Nephron progenitor cell (in vitro differentiated cells): ENCODE results near the gene CDK17.
"Not testable (repeated sequence)": the region's sequence is repeated elsewhere in the genome, so short reads cannot be mapped to it uniquely, and the experiment has no call there.

Experiments used
- DNase-seq: peaks from one replicate; pipeline ENCODE4 v3.0.0; 2021
- H3K27ac Mint-ChIP-seq: 2 replicates; pipeline ENCODE4 v1.8.0; 2021; ENCODE audit warnings: mild to moderate bottlenecking, moderate library complexity, mixed read lengths
- H3K27me3 Mint-ChIP-seq: 2 replicates; pipeline ENCODE4 v1.8.0; 2021; ENCODE audit warnings: mild to moderate bottlenecking, low read depth, mixed read lengths; ENCODE audit not compliant: poor library complexity
- H3K36me3 Mint-ChIP-seq: 2 replicates; pipeline ENCODE4 v1.8.0; 2021; ENCODE audit warnings: low read depth, mixed read lengths
- H3K4me1 Mint-ChIP-seq: 2 replicates; pipeline ENCODE4 v1.8.0; 2021; ENCODE audit warnings: mixed read lengths
- H3K4me3 Mint-ChIP-seq: 2 replicates; pipeline ENCODE4 v1.8.0; 2021; ENCODE audit warnings: mild to moderate bottlenecking, moderate library complexity, mixed read lengths
- H3K9me3 Mint-ChIP-seq: 2 replicates; pipeline ENCODE4 v1.8.0; 2021; ENCODE audit warnings: mild to moderate bottlenecking, moderate library complexity, mixed read lengths
- TF ChIP-seq, protein P1 (sequence below): fragments of 200-600 bp; sonication (generic); IDR thresholded peaks from 2 replicates; pipeline ENCODE4 v1.5.0; 2021; ENCODE audit warnings: antibody characterized with exemption

The CDK17 gene

GRCh38 chr12:96422192-96422591 is 22.0 kb upstream of the CDK17 start:
- H3K4me1 Mint-ChIP-seq = peaks cover 15% of the 10 kb centered on the region
- no peak overlapping the region for H3K27ac Mint-ChIP-seq
- H3K4me3 Mint-ChIP-seq = no peak overlapping the region
- no peaks in the 10 kb centered on the region for H3K9me3 Mint-ChIP-seq
- DNase-seq = no peak
- no peaks in the 10 kb centered on the region for H3K27me3 Mint-ChIP-seq
- H3K36me3 Mint-ChIP-seq = no peaks in the 10 kb centered on the region
- TF ChIP-seq, protein P1, sequence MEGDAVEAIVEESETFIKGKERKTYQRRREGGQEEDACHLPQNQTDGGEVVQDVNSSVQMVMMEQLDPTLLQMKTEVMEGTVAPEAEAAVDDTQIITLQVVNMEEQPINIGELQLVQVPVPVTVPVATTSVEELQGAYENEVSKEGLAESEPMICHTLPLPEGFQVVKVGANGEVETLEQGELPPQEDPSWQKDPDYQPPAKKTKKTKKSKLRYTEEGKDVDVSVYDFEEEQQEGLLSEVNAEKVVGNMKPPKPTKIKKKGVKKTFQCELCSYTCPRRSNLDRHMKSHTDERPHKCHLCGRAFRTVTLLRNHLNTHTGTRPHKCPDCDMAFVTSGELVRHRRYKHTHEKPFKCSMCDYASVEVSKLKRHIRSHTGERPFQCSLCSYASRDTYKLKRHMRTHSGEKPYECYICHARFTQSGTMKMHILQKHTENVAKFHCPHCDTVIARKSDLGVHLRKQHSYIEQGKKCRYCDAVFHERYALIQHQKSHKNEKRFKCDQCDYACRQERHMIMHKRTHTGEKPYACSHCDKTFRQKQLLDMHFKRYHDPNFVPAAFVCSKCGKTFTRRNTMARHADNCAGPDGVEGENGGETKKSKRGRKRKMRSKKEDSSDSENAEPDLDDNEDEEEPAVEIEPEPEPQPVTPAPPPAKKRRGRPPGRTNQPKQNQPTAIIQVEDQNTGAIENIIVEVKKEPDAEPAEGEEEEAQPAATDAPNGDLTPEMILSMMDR = no peak

DNA sequence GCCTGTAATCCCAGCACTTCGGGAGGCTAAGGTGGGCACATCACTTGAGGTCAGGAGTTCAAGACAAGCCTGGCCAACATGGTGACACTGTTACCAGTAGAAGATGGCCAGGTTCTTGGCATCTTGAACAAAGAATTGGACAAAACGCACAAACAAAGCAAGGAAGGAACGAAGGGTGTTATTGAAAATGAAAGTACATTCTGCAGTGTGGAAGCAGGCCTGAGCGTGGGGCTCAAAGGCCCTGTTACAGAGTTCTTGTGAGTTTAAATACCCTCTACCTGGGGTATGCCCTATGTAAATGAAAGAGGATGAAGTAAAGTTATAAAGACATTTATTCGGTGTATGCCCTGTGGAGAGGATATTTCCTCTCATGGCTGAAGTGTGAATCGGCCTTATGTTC is 20.8 kb upstream of the CDK17 start:
- no peak overlapping the region for H3K27ac Mint-ChIP-seq
- TF ChIP-seq, protein P1 = no peak
- H3K27me3 Mint-ChIP-seq = no peaks in the 10 kb centered on the region
- H3K4me1 Mint-ChIP-seq = peaks cover 11% of the 10 kb centered on the region
- DNase-seq = no peak
- no peaks in the 10 kb centered on the region for H3K36me3 Mint-ChIP-seq
- no peaks in the 10 kb centered on the region for H3K9me3 Mint-ChIP-seq
- H3K4me3 Mint-ChIP-seq = no peak overlapping the region

- no peak overlapping the region for H3K4me3 Mint-ChIP-seq
- H3K9me3 Mint-ChIP-seq = no peaks in the 10 kb centered on the region
- DNase-seq = no peak
- TF ChIP-seq, protein P1 = no peak
- H3K4me1 Mint-ChIP-seq = peaks cover 5% of the 10 kb centered on the region
- H3K27me3 Mint-ChIP-seq = no peaks in the 10 kb centered on the region
- H3K36me3 Mint-ChIP-seq = no peaks in the 10 kb centered on the region
- H3K27ac Mint-ChIP-seq = peak overlapping the region; percentile 75
These were observed 20.1 kb upstream of the CDK17 start for GRCh38 chr12:96420277-96420835.

DNA sequence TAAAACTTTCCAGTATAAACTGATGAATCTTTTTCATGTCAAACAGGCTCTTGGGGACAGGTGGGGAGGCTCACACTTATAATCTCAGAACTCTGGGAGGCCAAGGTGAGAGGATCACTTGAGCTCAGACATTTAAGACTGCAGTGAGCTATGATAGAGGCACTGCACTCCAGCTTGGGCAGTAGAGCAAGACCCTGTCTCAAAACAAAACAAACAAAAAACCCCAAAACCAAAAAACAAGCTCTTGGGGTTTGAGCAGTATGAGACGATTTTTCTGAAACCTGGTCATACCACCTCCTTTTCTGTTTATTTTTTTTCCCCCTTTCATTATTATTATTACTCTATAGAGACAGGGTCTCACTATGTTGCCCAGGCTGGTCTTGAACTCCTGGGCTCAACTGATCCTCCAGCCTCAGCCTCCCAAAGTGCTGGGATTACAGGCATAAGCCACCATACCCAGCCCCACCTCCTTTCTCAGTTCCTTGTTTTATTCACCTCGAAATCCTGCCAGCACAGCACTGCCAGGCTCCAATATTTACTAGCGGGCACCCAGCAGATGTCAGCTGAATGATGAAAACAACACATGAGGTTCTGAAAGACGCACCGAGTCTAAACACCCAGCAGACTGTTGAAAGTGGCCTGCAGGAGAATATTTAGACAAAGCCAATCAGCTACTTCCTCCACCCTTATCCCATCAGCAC is 19.5 kb upstream of the CDK17 start:
- no peak overlapping the region for H3K4me3 Mint-ChIP-seq
- H3K27ac Mint-ChIP-seq = peak overlapping the region; percentile 75
- H3K4me1 Mint-ChIP-seq = no peaks in the 10 kb centered on the region
- H3K36me3 Mint-ChIP-seq = no peaks in the 10 kb centered on the region
- no peaks in the 10 kb centered on the region for H3K27me3 Mint-ChIP-seq
- TF ChIP-seq, protein P1 = no peak
- no peak for DNase-seq
- H3K9me3 Mint-ChIP-seq = no peaks in the 10 kb centered on the region

GRCh38 chr12:96417688-96418087 is 17.4 kb upstream of the CDK17 start:
- H3K4me1 Mint-ChIP-seq, H3K4me3 Mint-ChIP-seq, DNase-seq, H3K27ac Mint-ChIP-seq, H3K9me3 Mint-ChIP-seq, H3K36me3 Mint-ChIP-seq, H3K27me3 Mint-ChIP-seq: not testable (repeated sequence)

GRCh38 chr12:96416033-96416799 is 16.0 kb upstream of the CDK17 start:
- no peaks in the 10 kb centered on the region for H3K9me3 Mint-ChIP-seq
- TF ChIP-seq, protein P1 = no peak
- no peak for DNase-seq
- H3K36me3 Mint-ChIP-seq = no peaks in the 10 kb centered on the region
- H3K27ac Mint-ChIP-seq = no peak overlapping the region
- H3K4me1 Mint-ChIP-seq = no peaks in the 10 kb centered on the region
- H3K4me3 Mint-ChIP-seq = no peak overlapping the region
- H3K27me3 Mint-ChIP-seq = peaks cover 4% of the 10 kb centered on the region
